Fibroblast of lung (primary cell): ENCODE results near the gene MMP15. TPM values are rescaled to one million over a fixed set of nuclear protein-coding genes. Genes with fewer than 3 reads are reported as not detected.

Experiments
- DNase-seq, 2 donors: peaks; one replicate each; pipeline versions ENCODE4 v3.0.0 to v3.0.0-alpha.2; 2010; ENCODE audit warnings: low read depth in 2 of 2
- H2AFZ ChIP-seq: 2 replicates; pipeline ENCODE4 v1.5.1; 2012; ENCODE audit warnings: low read length, control low read depth, inconsistent platforms
- H3K27ac ChIP-seq: 2 replicates; pipeline ENCODE4 v1.5.1; 2011; ENCODE audit warnings: low read length, control low read depth; ENCODE audit not compliant: insufficient read depth
- H3K27me3 ChIP-seq: 2 replicates; pipeline ENCODE4 v1.5.1; 2011; ENCODE audit warnings: mild to moderate bottlenecking, low read length; ENCODE audit not compliant: control insufficient read depth, insufficient read depth
- H3K36me3 ChIP-seq: 2 replicates; pipeline ENCODE4 v1.5.1; 2011; ENCODE audit warnings: low read length; ENCODE audit not compliant: control insufficient read depth, insufficient read depth
- H3K4me1 ChIP-seq: 2 replicates; pipeline ENCODE4 v1.5.1; 2011; ENCODE audit warnings: low read length; ENCODE audit not compliant: control insufficient read depth, insufficient read depth; ENCODE audit errors: extremely low read depth
- H3K4me2 ChIP-seq: 2 replicates; pipeline ENCODE4 v1.5.1; 2011; ENCODE audit warnings: low read length, control low read depth; ENCODE audit not compliant: insufficient read depth; ENCODE audit errors: extremely low read depth
- H3K4me3 ChIP-seq, 4 experiments: fragments of 200-600 bp in 1 of 4; sonication (generic) in 1 of 4; replicated peaks in 1 of 4; 2 replicates each; pipeline ENCODE4 v1.5.1; 2011 to 2016; ENCODE audit warnings: low read length in 4 of 4, low read depth in 3 of 4, mild to moderate bottlenecking in 3 of 4, control low read depth in 2 of 4, inconsistent platforms in 1 of 4, mixed read lengths in 1 of 4; ENCODE audit not compliant: insufficient read depth in 1 of 4; ENCODE audit errors: control extremely low read depth in 1 of 4
- H3K79me2 ChIP-seq: 2 replicates; pipeline ENCODE4 v1.5.1; 2012; ENCODE audit warnings: mild to moderate bottlenecking, low read length, inconsistent platforms; ENCODE audit not compliant: control insufficient read depth, insufficient read depth
- H3K9ac ChIP-seq: 2 replicates; pipeline ENCODE4 v1.5.1; 2011; ENCODE audit warnings: mild to moderate bottlenecking, low read length, control low read depth; ENCODE audit not compliant: insufficient read depth
- H3K9me3 ChIP-seq: 2 replicates; pipeline ENCODE4 v1.5.1; 2012; ENCODE audit warnings: low read depth, low read length; ENCODE audit not compliant: control insufficient read depth, insufficient read depth
- H4K20me1 ChIP-seq: 2 replicates; pipeline ENCODE4 v1.5.1; 2011; ENCODE audit warnings: low read length; ENCODE audit not compliant: control insufficient read depth, insufficient read depth; ENCODE audit errors: extremely low read depth
- EZH2 ChIP-seq: IDR thresholded peaks from 2 replicates; pipeline ENCODE4 v1.5.1; 2012; ENCODE audit warnings: low read length, control low read depth, mild to moderate bottlenecking; ENCODE audit errors: missing control alignments
- polyA plus RNA-seq, 2 donors: library from polyadenylated mRNA; depleted of rRNA in 1 of 2; stranded (reverse) in 1 of 2; unstranded in 1 of 2; fragments of >200 nt; gene quantifications; 2 replicates each; pipeline ENCODE4 v1.2.1, GENCODE V29; 2011 to 2012; ENCODE audit warnings: missing spikeins in 1 of 2
- total RNA-seq: library from RNA; depleted of rRNA; stranded (reverse); fragments of >200 nt; gene quantifications from 2 replicates; pipeline ENCODE4 v1.2.1, GENCODE V29; 2014
- TF ChIP-seq, protein P1 (sequence below), 2 donors: IDR thresholded peaks in 1 of 2; conservative IDR thresholded peaks in 1 of 2; 1 replicate in 1 of 2; 2 replicates in 1 of 2; pipeline ENCODE4 v1.5.1; 2011 to 2012; ENCODE audit warnings: low read length in 2 of 2, control low read depth in 1 of 2, inconsistent platforms in 1 of 2, low read depth in 1 of 2, mild to moderate bottlenecking in 1 of 2

The MMP15 gene
- total and polyA plus RNA-seq, 2 donors (not counting 1 experiment from before 2014, with no cell fraction given): 0.74 to 6.4 TPM

GRCh38 chr16:58047557-58048348, 22.2 kb downstream of the MMP15 start:
- TF ChIP-seq EZH2: no peak
- TF ChIP-seq, protein P1, sequence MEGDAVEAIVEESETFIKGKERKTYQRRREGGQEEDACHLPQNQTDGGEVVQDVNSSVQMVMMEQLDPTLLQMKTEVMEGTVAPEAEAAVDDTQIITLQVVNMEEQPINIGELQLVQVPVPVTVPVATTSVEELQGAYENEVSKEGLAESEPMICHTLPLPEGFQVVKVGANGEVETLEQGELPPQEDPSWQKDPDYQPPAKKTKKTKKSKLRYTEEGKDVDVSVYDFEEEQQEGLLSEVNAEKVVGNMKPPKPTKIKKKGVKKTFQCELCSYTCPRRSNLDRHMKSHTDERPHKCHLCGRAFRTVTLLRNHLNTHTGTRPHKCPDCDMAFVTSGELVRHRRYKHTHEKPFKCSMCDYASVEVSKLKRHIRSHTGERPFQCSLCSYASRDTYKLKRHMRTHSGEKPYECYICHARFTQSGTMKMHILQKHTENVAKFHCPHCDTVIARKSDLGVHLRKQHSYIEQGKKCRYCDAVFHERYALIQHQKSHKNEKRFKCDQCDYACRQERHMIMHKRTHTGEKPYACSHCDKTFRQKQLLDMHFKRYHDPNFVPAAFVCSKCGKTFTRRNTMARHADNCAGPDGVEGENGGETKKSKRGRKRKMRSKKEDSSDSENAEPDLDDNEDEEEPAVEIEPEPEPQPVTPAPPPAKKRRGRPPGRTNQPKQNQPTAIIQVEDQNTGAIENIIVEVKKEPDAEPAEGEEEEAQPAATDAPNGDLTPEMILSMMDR (conservative IDR thresholded peaks at IDR 0.05 in 1 of 2, IDR thresholded peaks at IDR 0.05 in 1 of 2; ENCODE audit: low read depth in 1 of 2, low read length in 2 of 2): no peak
- no peak overlapping the region for H3K27ac ChIP-seq
- no peak overlapping the region for H2AFZ ChIP-seq
- no peaks in the 10 kb centered on the region for H3K4me1 ChIP-seq
- H3K9ac ChIP-seq: no peak overlapping the region
- DNase-seq: no peak
- H3K79me2 ChIP-seq: no peaks in the 10 kb centered on the region
- H4K20me1 ChIP-seq: no peaks in the 10 kb centered on the region
- H3K4me2 ChIP-seq: no peak overlapping the region
- H3K4me3 ChIP-seq: no peak overlapping the region
- no peaks in the 10 kb centered on the region for H3K27me3 ChIP-seq
- H3K9me3 ChIP-seq: no peaks in the 10 kb centered on the region
- no peaks in the 10 kb centered on the region for H3K36me3 ChIP-seq

- no peak overlapping the region for H3K9ac ChIP-seq
- no peaks in the 10 kb centered on the region for H3K4me1 ChIP-seq
- H3K9me3 ChIP-seq: no peaks in the 10 kb centered on the region
- H3K27ac ChIP-seq: no peak overlapping the region
- no peak for DNase-seq
- H3K79me2 ChIP-seq: no peaks in the 10 kb centered on the region
- no peaks in the 10 kb centered on the region for H4K20me1 ChIP-seq
- TF ChIP-seq, protein P1 (conservative IDR thresholded peaks at IDR 0.05 in 1 of 2, IDR thresholded peaks at IDR 0.05 in 1 of 2; ENCODE audit: low read depth in 1 of 2, low read length in 2 of 2): no peak
- no peak for TF ChIP-seq EZH2
- H2AFZ ChIP-seq: no peak overlapping the region
- no peak overlapping the region for H3K4me3 ChIP-seq
- no peaks in the 10 kb centered on the region for H3K27me3 ChIP-seq
- H3K36me3 ChIP-seq: no peaks in the 10 kb centered on the region
- no peak overlapping the region for H3K4me2 ChIP-seq
Observed at GRCh38 chr16:58048494-58049231, 23.1 kb downstream of the MMP15 start.

GRCh38 chr16:58049232-58050185, 24.0 kb downstream of the MMP15 start:
- no peaks in the 10 kb centered on the region for H3K4me1 ChIP-seq
- no peaks in the 10 kb centered on the region for H4K20me1 ChIP-seq
- no peak overlapping the region for H3K4me2 ChIP-seq
- H3K36me3 ChIP-seq: no peaks in the 10 kb centered on the region
- DNase-seq: no peak
- TF ChIP-seq, protein P1 (conservative IDR thresholded peaks at IDR 0.05 in 1 of 2, IDR thresholded peaks at IDR 0.05 in 1 of 2; ENCODE audit: low read depth in 1 of 2, low read length in 2 of 2): no peak
- TF ChIP-seq EZH2: no peak
- H3K9ac ChIP-seq: no peak overlapping the region
- no peaks in the 10 kb centered on the region for H3K27me3 ChIP-seq
- H3K79me2 ChIP-seq: no peaks in the 10 kb centered on the region
- H2AFZ ChIP-seq: no peak overlapping the region
- H3K9me3 ChIP-seq: no peaks in the 10 kb centered on the region
- H3K4me3 ChIP-seq: no peak overlapping the region
- H3K27ac ChIP-seq: no peak overlapping the region
